HCT116 (cell line): Measurements from ENCODE around the gene CHCHD4. TPM values are rescaled to one million over a fixed set of nuclear protein-coding genes. Genes with fewer than 3 reads are reported as not detected.

Source experiments
- ATAC-seq: fragments of 200-7000 bp; cut with Tn5 transposase; 2 replicates; pipeline ENCODE4 v1.9.1; 2020; ENCODE audit warnings: mild to moderate bottlenecking, moderate library complexity
- BruUV-seq: library from RNA; stranded (reverse); fragments of 400-500 nt; replicated peaks from 2 replicates; lab custom pipeline; 2021; lab: Mats Ljungman, UMichigan
- CTCF ChIA-PET: fragments of 300-600 bp; sonication (Branson Sonifier 250); formaldehyde crosslinking; loops from one replicate; lab custom pipeline; 2021; ENCODE audit warnings: antibody characterized with exemption; lab: Charles Lee
- POLR2A ChIA-PET: fragments of 300-600, 350-600 bp; sonication (Branson Sonifier 250); formaldehyde crosslinking; loops from one replicate; lab custom pipeline; 2021; ENCODE audit warnings: antibody characterized with exemption; lab: Charles Lee
- RAD21 ChIA-PET, 2 experiments: fragments of 300-600 bp; sonication (Branson Sonifier 250); formaldehyde crosslinking; loops; one replicate each; lab custom pipeline; 2023; ENCODE audit warnings: low total read pairs in 2 of 2; ENCODE audit not compliant: uncharacterized antibody in 2 of 2, unreplicated experiment in 2 of 2, low non-redundant PET in 1 of 2; lab: Charles Lee
- DNase-seq: peaks from one replicate; pipeline ENCODE4 v3.0.0-alpha.2; 2010; ENCODE audit warnings: low read depth, low spot score
- H2AFZ ChIP-seq: fragments of 200-600 bp; shearing (Covaris generic), sonication (generic); 2 replicates; pipeline ENCODE4 v1.6.1; 2017; ENCODE audit warnings: low read depth, mixed run types, mixed read lengths, antibody characterized with exemption, low read length; ENCODE audit not compliant: poor library complexity, severe bottlenecking
- H3K27ac ChIP-seq: 2 replicates; pipeline ENCODE4 v1.5.1; 2012; ENCODE audit warnings: low read depth, low read length
- H3K27me3 ChIP-seq: fragments of 200-600 bp; sonication (generic); 2 replicates; pipeline ENCODE4 v1.6.1; 2016; ENCODE audit warnings: mixed run types, low read length, mixed read lengths; ENCODE audit not compliant: insufficient read depth
- H3K36me3 ChIP-seq, 2 experiments: fragments of 200-500 bp in 1 of 2; fragments of 200-600 bp in 1 of 2; sonication (Bioruptor generic) in 1 of 2; sonication (generic) in 1 of 2; 2 replicates each; pipeline versions ENCODE4 v1.5.1 to v1.6.1; 2014 to 2016; ENCODE audit warnings: low read length in 2 of 2, inconsistent platforms in 1 of 2, mixed read lengths in 1 of 2, mixed run types in 1 of 2; ENCODE audit not compliant: insufficient read depth in 2 of 2, control insufficient read depth in 1 of 2
- H3K4me1 ChIP-seq, 2 experiments: fragments of 200-600 bp in 1 of 2; sonication (generic) in 1 of 2; 2 replicates each; pipeline versions ENCODE4 v1.5.1 to v1.6.1; 2012 to 2017; ENCODE audit warnings: low read length in 2 of 2, inconsistent platforms in 1 of 2, mild to moderate bottlenecking in 1 of 2, mixed read lengths in 1 of 2, mixed run types in 1 of 2, moderate library complexity in 1 of 2; ENCODE audit not compliant: insufficient read depth in 2 of 2, control insufficient read depth in 1 of 2
- H3K4me2 ChIP-seq: fragments of 200-600 bp; sonication (generic); 2 replicates; pipeline ENCODE4 v1.6.1; 2017; ENCODE audit warnings: mixed run types, low read length, mixed read lengths
- H3K4me3 ChIP-seq, 2 experiments: fragments of 200-600 bp in 1 of 2; sonication (generic) in 1 of 2; replicated peaks in 1 of 2; 2 replicates each; pipeline ENCODE4 v1.5.1; 2011 to 2016; ENCODE audit warnings: low read length in 2 of 2, control low read depth in 1 of 2, low read depth in 1 of 2, mild to moderate bottlenecking in 1 of 2, mixed read lengths in 1 of 2, mixed run types in 1 of 2
- H3K79me2 ChIP-seq: fragments of 200-600 bp; sonication (generic); 2 replicates; pipeline ENCODE4 v1.6.1; 2017; ENCODE audit warnings: mild to moderate bottlenecking, mixed run types, low read length, moderate library complexity, mixed read lengths; ENCODE audit not compliant: insufficient read depth
- H3K9ac ChIP-seq: fragments of 200-600 bp; sonication (generic); 2 replicates; pipeline ENCODE4 v1.6.1; 2016; ENCODE audit warnings: low read length, mixed read lengths
- H3K9me2 ChIP-seq: fragments of 200-600 bp; sonication (generic), shearing (Covaris generic); 2 replicates; pipeline ENCODE4 v1.6.1; 2017; ENCODE audit warnings: mixed run types, mild to moderate bottlenecking, moderate library complexity; ENCODE audit not compliant: insufficient read depth
- H3K9me3 ChIP-seq, 2 experiments: fragments of 200-500 bp in 1 of 2; fragments of 200-600 bp in 1 of 2; sonication (Bioruptor generic) in 1 of 2; sonication (generic) in 1 of 2; 2 replicates each; pipeline ENCODE4 v1.6.1; 2014 to 2017; ENCODE audit warnings: low read length in 2 of 2, mixed read lengths in 2 of 2, inconsistent platforms in 1 of 2, low read depth in 1 of 2, mild to moderate bottlenecking in 1 of 2, mixed run types in 1 of 2, moderate library complexity in 1 of 2; ENCODE audit not compliant: control insufficient read depth in 1 of 2, insufficient read depth in 1 of 2
- H4K20me1 ChIP-seq: fragments of 200-600 bp; sonication (generic), shearing (Covaris generic); 2 replicates; pipeline ENCODE4 v1.6.1; 2017; ENCODE audit warnings: mixed run types, mild to moderate bottlenecking, moderate library complexity; ENCODE audit not compliant: insufficient read depth
- ATF3 ChIP-seq: IDR thresholded peaks from 2 replicates; pipeline ENCODE4 v1.6.1; 2012
- CBX3 ChIP-seq: IDR thresholded peaks from 2 replicates; pipeline ENCODE4 v1.6.1; 2012; ENCODE audit warnings: low read depth
- CEBPB ChIP-seq: IDR thresholded peaks from 2 replicates; pipeline ENCODE4 v1.6.1; 2012; ENCODE audit warnings: low read depth
- CTCF ChIP-seq, 3 experiments: fragments of 200-600 bp in 1 of 3; sonication (generic) in 1 of 3; IDR thresholded peaks in 2 of 3; conservative IDR thresholded peaks in 1 of 3; 2 replicates each; pipeline ENCODE4 v1.5.1; 2012 to 2017; ENCODE audit warnings: low read depth in 2 of 3, low read length in 2 of 3, antibody characterized with exemption in 1 of 3, borderline replicate concordance in 1 of 3, control low read depth in 1 of 3, mild to moderate bottlenecking in 1 of 3, mixed read lengths in 1 of 3, mixed run types in 1 of 3, moderate library complexity in 1 of 3; ENCODE audit not compliant: insufficient read depth in 1 of 3
- EGR1 ChIP-seq: IDR thresholded peaks from 2 replicates; pipeline ENCODE4 v1.6.1; 2012; ENCODE audit warnings: low read depth
- ELF1 ChIP-seq: IDR thresholded peaks from 2 replicates; pipeline ENCODE4 v1.6.1; 2012; ENCODE audit warnings: low read depth, borderline replicate concordance
- EZH2 ChIP-seq: fragments of 200-600 bp; sonication (generic); IDR thresholded peaks from 2 replicates; pipeline ENCODE4 v1.6.1; 2017; ENCODE audit warnings: antibody characterized with exemption, mixed run types
- FOSL1 ChIP-seq: IDR thresholded peaks from 2 replicates; pipeline ENCODE4 v1.6.1; 2012; ENCODE audit warnings: low read depth
- JUND ChIP-seq: IDR thresholded peaks from 2 replicates; pipeline ENCODE4 v1.6.1; 2012
- MAX ChIP-seq: IDR thresholded peaks from 2 replicates; pipeline ENCODE4 v1.6.1; 2012
- POLR2A ChIP-seq: IDR thresholded peaks from 2 replicates; pipeline ENCODE4 v1.7.0; 2011; ENCODE audit warnings: borderline replicate concordance; ENCODE audit not compliant: insufficient read depth, insufficient read length; ENCODE audit errors: extremely low read depth
- POLR2AphosphoS5 ChIP-seq: IDR thresholded peaks from 2 replicates; pipeline ENCODE4 v1.6.1; 2011; ENCODE audit warnings: mild to moderate bottlenecking, low read depth, low read length, moderate library complexity
- REST ChIP-seq: IDR thresholded peaks from 2 replicates; pipeline ENCODE4 v1.6.1; 2012; ENCODE audit warnings: low read depth
- SIN3A ChIP-seq: IDR thresholded peaks from 2 replicates; pipeline ENCODE4 v1.6.1; 2012; ENCODE audit warnings: low read depth
- SRF ChIP-seq: IDR thresholded peaks from 2 replicates; pipeline ENCODE4 v1.6.1; 2012; ENCODE audit warnings: low read depth
- ZBTB33 ChIP-seq: IDR thresholded peaks from 2 replicates; pipeline ENCODE4 v1.6.1; 2011; ENCODE audit warnings: mild to moderate bottlenecking, low read length, moderate library complexity; ENCODE audit not compliant: insufficient replicate concordance; ENCODE audit errors: extremely low read depth
- intact Hi-C: fragments of 100-400 bp; cut with micrococcal nuclease; formaldehyde crosslinking; loops from 2 replicates; pipeline ENCODE4 v1.10.0; 2022
- total RNA-seq: library from RNA; stranded (reverse); gene quantifications from one replicate; pipeline ENCODE4 v1.2.1, GENCODE V29; 2021; ENCODE audit not compliant: unreplicated experiment

The CHCHD4 gene
- total RNA-seq, 1 experiment from 2014 or later: 24.6 TPM

- peaks cover 6% of the 10 kb centered on the region; the same call in 1 of the 2 replicates for H4K20me1 ChIP-seq
- ChIA-PET POLR2A (no interaction called here), RAD21 (no interaction called here), CTCF (no interaction called here)
- no peak overlapping the region for H3K27ac ChIP-seq
- H3K9me2 ChIP-seq: no peaks in the 10 kb centered on the region
- ATAC-seq (no peak), DNase-seq (no peak)
- TF ChIP-seq ZBTB33 (no peak), CBX3 (no peak), POLR2AphosphoS5 (no peak), JUND (no peak), POLR2A (no peak), EGR1 (no peak), ATF3 (no peak), ELF1 (no peak), REST (no peak), CTCF (IDR thresholded peaks at IDR 0.05 in 2 of 3, conservative IDR thresholded peaks at IDR 0.05 in 1 of 3; ENCODE audit: borderline replicate concordance in 1 of 3, insufficient read depth in 1 of 3, low read depth in 2 of 3, low read length in 2 of 3) (no peak), SRF (no peak), SIN3A (no peak), FOSL1 (no peak), CEBPB (no peak), MAX (no peak), EZH2 (no peak)
- intact Hi-C loops: no loop called here
- H3K4me3 ChIP-seq: no peak overlapping the region
- H3K36me3 ChIP-seq: peaks cover 0 to 13% of the 10 kb centered on the region in 2 experiments; a peak in 1 of 4 replicates
- H3K4me1 ChIP-seq: peaks cover 31 to 44% of the 10 kb centered on the region in 2 experiments
- H3K27me3 ChIP-seq: no peaks in the 10 kb centered on the region
- H3K9me3 ChIP-seq: no peaks in the 10 kb centered on the region
- no peaks in the 10 kb centered on the region for H3K79me2 ChIP-seq
- no peak overlapping the region for H2AFZ ChIP-seq
- BruUV-seq: no TSS peak
- no peak overlapping the region for H3K4me2 ChIP-seq
- no peak overlapping the region for H3K9ac ChIP-seq
These were observed 16.0 kb upstream of the CHCHD4 start for GRCh38 chr3:14140668-14141067.
